Measurements from ENCODE around the gene TMEM11.

TMEM11 gene

GRCh38 chr17:21149621-21150020 lies 64.3 kb downstream of the TMEM11 start:
- no peak overlapping the region for H3K9ac ChIP-seq
- TF ChIP-seq CTCF (IDR thresholded peaks at IDR 0.05): no peak
- no peak overlapping the region for H3K4me2 ChIP-seq (ENCODE audit: low read length)
- no peaks in the 10 kb centered on the region for H3K4me1 ChIP-seq
- H3K79me2 ChIP-seq: peaks cover 5% of the 10 kb centered on the region
- no peak overlapping the region for H2AFZ ChIP-seq
- H3K9me3 ChIP-seq (ENCODE audit: control insufficient read depth, low read length): no peaks in the 10 kb centered on the region
- H3K4me3 ChIP-seq (ENCODE audit: low read depth, low read length): no peak overlapping the region
- no peak overlapping the region for H3K27ac ChIP-seq
- H3K36me3 ChIP-seq (ENCODE audit: control insufficient read depth, insufficient read depth, low read length): no peaks in the 10 kb centered on the region
- H3K27me3 ChIP-seq (ENCODE audit: control insufficient read depth, insufficient read depth, low read length): no peaks in the 10 kb centered on the region
